Esophagus (tissue), 2 donors: ENCODE data around the gene LRBA. TPM values are rescaled to one million over a fixed set of nuclear protein-coding genes. Genes with fewer than 3 reads are reported as not detected.

Experiments used
- H3K27ac ChIP-seq, 2 donors: one replicate each; pipeline ENCODE4 v1.5.1; 2013; ENCODE audit warnings: low read depth in 2 of 2, mild to moderate bottlenecking in 2 of 2, inconsistent platforms in 1 of 2, low read length in 1 of 2, moderate library complexity in 1 of 2
- H3K27me3 ChIP-seq, 2 donors: one replicate each; pipeline ENCODE4 v1.6.1; 2013; ENCODE audit warnings: low read length in 2 of 2, control low read depth in 1 of 2, mild to moderate bottlenecking in 1 of 2; ENCODE audit not compliant: insufficient read depth in 2 of 2, control insufficient read depth in 1 of 2
- H3K36me3 ChIP-seq, 2 donors: one replicate each; pipeline ENCODE4 v1.6.1; 2013; ENCODE audit warnings: low read length in 1 of 2; ENCODE audit not compliant: control insufficient read depth in 2 of 2, insufficient read depth in 2 of 2
- H3K4me1 ChIP-seq, 2 donors: one replicate each; pipeline ENCODE4 v1.6.1; 2013; ENCODE audit warnings: low read length in 1 of 2; ENCODE audit not compliant: control insufficient read depth in 2 of 2, insufficient read depth in 2 of 2
- H3K4me3 ChIP-seq, 2 donors: one replicate each; pipeline ENCODE4 v1.5.1; 2013; ENCODE audit warnings: low read length in 2 of 2, mild to moderate bottlenecking in 2 of 2, low read depth in 1 of 2, moderate library complexity in 1 of 2
- H3K9me3 ChIP-seq, 2 donors: one replicate each; pipeline ENCODE4 v1.6.1; 2013; ENCODE audit warnings: mild to moderate bottlenecking in 2 of 2, low read depth in 1 of 2, low read length in 1 of 2, moderate library complexity in 1 of 2; ENCODE audit not compliant: control insufficient read depth in 2 of 2, insufficient read depth in 1 of 2
- WGBS, 2 donors: extraction: QIAGEN DNeasy Blood & Tissue Kit; methylation state at CpG; one replicate each; pipeline ENCODE4 v1.1.7; 2013; 5-methylcytosine and 5-hydroxymethylcytosine counted together
- polyA plus RNA-seq, 2 donors: library from polyadenylated mRNA; stranded (reverse); fragments of 200-250 nt; gene quantifications; one replicate each; pipeline ENCODE4 v1.2.3, GENCODE V29; 2013
- donor health status: healthy with polysubstance abuse.
- donor health status: Bipolar disorder and iron deficiency.

Gene LRBA
- polyA plus RNA-seq, 2 donors = 13.1 to 24.7 TPM

GRCh38 chr4:150817017-150817416 is 198.1 kb downstream of the LRBA start:
- Histone ChIP-seq H3K9me3 (no peaks in the 10 kb centered on the region), H3K4me3 (no peak overlapping the region), H3K4me1 (no peaks in the 10 kb centered on the region), H3K27me3 (no peaks in the 10 kb centered on the region), H3K36me3 (no peaks in the 10 kb centered on the region), H3K27ac (no peak overlapping the region)
- WGBS, 2 donors = 97% methylated on average over 1 of the region's 1 CpG

- H3K4me1 ChIP-seq = no peaks in the 10 kb centered on the region
- no peak overlapping the region for H3K27ac ChIP-seq
- H3K9me3 ChIP-seq = no peaks in the 10 kb centered on the region
- H3K27me3 ChIP-seq = no peaks in the 10 kb centered on the region
- H3K4me3 ChIP-seq = no peak overlapping the region
- no peaks in the 10 kb centered on the region for H3K36me3 ChIP-seq
Measured at GRCh38 chr4:150816491-150816890, 198.6 kb downstream of the LRBA start.

- Histone ChIP-seq H3K36me3 (no peaks in the 10 kb centered on the region), H3K4me1 (no peaks in the 10 kb centered on the region), H3K27ac (no peak overlapping the region), H3K9me3 (no peaks in the 10 kb centered on the region), H3K4me3 (no peak overlapping the region), H3K27me3 (no peaks in the 10 kb centered on the region)
- 96 to 98% methylated on average over 1 of the region's 1 CpG for WGBS, 2 donors
Measured at GRCh38 chr4:150814873-150815272, 200.2 kb downstream of the LRBA start.

- Histone ChIP-seq H3K9me3 (peaks cover 0 to 3% of the 10 kb centered on the region in 2 donors), H3K36me3 (no peaks in the 10 kb centered on the region), H3K27me3 (no peaks in the 10 kb centered on the region), H3K4me3 (no peak overlapping the region), H3K27ac (no peak overlapping the region), H3K4me1 (no peaks in the 10 kb centered on the region)
- WGBS, 2 donors = 93 to 96% methylated on average over 3 of the region's 3 CpGs
Measured at GRCh38 chr4:150805183-150806025, 209.7 kb downstream of the LRBA start.

GRCh38 chr4:150801833-150802232 is 213.3 kb downstream of the LRBA start:
- no peaks in the 10 kb centered on the region for H3K36me3 ChIP-seq
- H3K4me1 ChIP-seq = no peaks in the 10 kb centered on the region
- WGBS, 2 donors = 96 to 98% methylated on average over 4 of the region's 4 CpGs
- H3K4me3 ChIP-seq = no peak overlapping the region
- peaks cover 0 to 3% of the 10 kb centered on the region in 2 donors for H3K9me3 ChIP-seq
- H3K27ac ChIP-seq = no peak overlapping the region
- H3K27me3 ChIP-seq = no peaks in the 10 kb centered on the region

GRCh38 chr4:150799207-150799606 is 215.9 kb downstream of the LRBA start:
- Histone ChIP-seq H3K9me3 (peaks cover 0 to 3% of the 10 kb centered on the region in 2 donors), H3K4me3 (no peak overlapping the region), H3K4me1 (no peaks in the 10 kb centered on the region), H3K36me3 (no peaks in the 10 kb centered on the region), H3K27me3 (no peaks in the 10 kb centered on the region), H3K27ac (no peak overlapping the region)
- 90 to 99% methylated on average over 2 of the region's 2 CpGs for WGBS, 2 donors

- Histone ChIP-seq H3K36me3 (no peaks in the 10 kb centered on the region), H3K9me3 (no peaks in the 10 kb centered on the region), H3K27me3 (no peaks in the 10 kb centered on the region), H3K4me3 (no peak overlapping the region), H3K4me1 (no peaks in the 10 kb centered on the region), H3K27ac (no peak overlapping the region)
- 83 to 90% methylated on average over 2 of the region's 2 CpGs for WGBS, 2 donors
Measured at GRCh38 chr4:150794706-150795105, 220.4 kb downstream of the LRBA start.

GRCh38 chr4:150789864-150790263 is 225.2 kb downstream of the LRBA start:
- Histone ChIP-seq H3K4me3 (no peak overlapping the region), H3K36me3 (no peaks in the 10 kb centered on the region), H3K27me3 (no peaks in the 10 kb centered on the region)

GRCh38 chr4:150784939-150785338 is 230.1 kb downstream of the LRBA start:
- no peak overlapping the region for H3K4me3 ChIP-seq
- 83 to 85% methylated on average over 8 of the region's 8 CpGs for WGBS, 2 donors
- H3K4me1 ChIP-seq = no peaks in the 10 kb centered on the region
- no peaks in the 10 kb centered on the region for H3K36me3 ChIP-seq
- H3K27ac ChIP-seq = no peak overlapping the region
- no peaks in the 10 kb centered on the region for H3K27me3 ChIP-seq
- no peaks in the 10 kb centered on the region for H3K9me3 ChIP-seq

More at GRCh38 chr4:150789864-150790263, 225.2 kb downstream of the LRBA start:
- Histone ChIP-seq H3K9me3 (no peaks in the 10 kb centered on the region), H3K4me1 (no peaks in the 10 kb centered on the region), H3K27ac (no peak overlapping the region)

GRCh38 chr4:150784305-150784704 is 230.8 kb downstream of the LRBA start:
- H3K4me1 ChIP-seq = no peaks in the 10 kb centered on the region
- H3K4me3 ChIP-seq = no peak overlapping the region
- no peaks in the 10 kb centered on the region for H3K27me3 ChIP-seq
- 74 to 78% methylated on average over 4 of the region's 4 CpGs for WGBS, 2 donors
- no peak overlapping the region for H3K27ac ChIP-seq
- no peaks in the 10 kb centered on the region for H3K9me3 ChIP-seq
- H3K36me3 ChIP-seq = no peaks in the 10 kb centered on the region
